Measurements from ENCODE around the gene PLCB2.

- TF ChIP-seq CTCF (IDR thresholded peaks at IDR 0.05; ENCODE audit: borderline replicate concordance, extremely low read depth, low read length, poor library complexity, severe bottlenecking) (no peak), EZH2 (IDR thresholded peaks at IDR 0.05; ENCODE audit: borderline replicate concordance, low read depth, low read length, severe bottlenecking) (no peak)
Measured at GRCh38 chr15:40292246-40292645, 15.5 kb downstream of the PLCB2 start.
